Measurements from ENCODE around the gene LHX5.

The LHX5 gene

DNA sequence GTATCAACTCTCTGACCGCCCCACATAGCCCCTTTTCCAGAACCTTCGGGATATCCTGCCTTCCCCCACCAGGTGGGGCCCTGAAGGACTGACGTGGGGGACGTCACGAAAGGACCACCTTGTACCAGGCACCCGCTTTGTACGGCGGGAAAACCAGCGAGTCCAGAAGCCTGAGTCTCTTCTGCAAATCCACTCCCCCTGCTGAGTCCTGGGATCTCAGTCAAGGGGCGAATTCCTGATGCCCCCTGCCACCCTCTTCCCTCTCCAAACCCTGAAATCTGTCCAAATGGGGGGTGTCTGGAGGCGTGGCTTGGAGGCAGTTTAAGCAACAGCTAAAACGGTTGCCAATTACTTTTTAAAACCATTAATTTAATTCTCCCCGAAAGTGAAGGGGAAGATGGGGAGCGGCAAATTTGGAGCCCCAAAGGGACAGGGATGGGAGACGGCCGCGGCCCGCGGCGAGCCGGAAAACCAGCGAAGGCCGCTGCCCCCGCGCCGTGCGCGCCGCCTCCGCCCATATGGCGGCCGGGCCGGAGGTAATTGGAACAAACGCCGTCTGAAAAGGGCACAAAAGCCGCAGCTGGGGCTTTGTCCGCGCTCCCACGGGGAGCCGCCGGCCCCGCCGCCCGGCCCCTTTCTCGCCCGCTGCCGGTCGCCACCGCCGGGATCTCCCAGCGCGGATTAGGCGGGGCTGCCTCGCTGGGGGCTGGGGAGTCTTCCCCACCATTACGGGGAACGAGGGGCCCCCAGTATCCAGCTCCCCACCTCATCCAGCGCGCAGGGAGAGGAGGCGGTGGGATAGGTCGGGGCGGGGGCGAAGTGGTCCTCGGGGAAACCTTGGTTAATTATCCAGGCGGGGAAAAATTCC lies 6.6 kb downstream of the LHX5 start:
- no peak for DNase-seq

DNA sequence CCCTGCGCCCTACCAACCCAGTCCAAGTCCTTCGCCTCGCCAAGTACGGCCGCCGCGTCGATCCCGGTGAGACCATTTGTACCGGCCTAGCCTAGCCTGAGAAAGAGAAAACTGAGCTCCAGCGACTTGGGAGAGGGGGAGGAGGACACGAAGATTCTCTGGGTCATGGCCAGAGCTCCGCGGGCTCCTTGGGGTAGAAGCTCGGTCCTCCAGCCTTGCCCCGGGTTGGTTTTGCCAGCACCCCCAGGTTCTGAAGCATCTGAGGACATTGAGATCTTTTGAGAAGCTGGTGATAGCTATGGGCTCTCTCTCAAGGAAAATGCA lies 7.3 kb downstream of the LHX5 start:
- no peak for DNase-seq

DNA sequence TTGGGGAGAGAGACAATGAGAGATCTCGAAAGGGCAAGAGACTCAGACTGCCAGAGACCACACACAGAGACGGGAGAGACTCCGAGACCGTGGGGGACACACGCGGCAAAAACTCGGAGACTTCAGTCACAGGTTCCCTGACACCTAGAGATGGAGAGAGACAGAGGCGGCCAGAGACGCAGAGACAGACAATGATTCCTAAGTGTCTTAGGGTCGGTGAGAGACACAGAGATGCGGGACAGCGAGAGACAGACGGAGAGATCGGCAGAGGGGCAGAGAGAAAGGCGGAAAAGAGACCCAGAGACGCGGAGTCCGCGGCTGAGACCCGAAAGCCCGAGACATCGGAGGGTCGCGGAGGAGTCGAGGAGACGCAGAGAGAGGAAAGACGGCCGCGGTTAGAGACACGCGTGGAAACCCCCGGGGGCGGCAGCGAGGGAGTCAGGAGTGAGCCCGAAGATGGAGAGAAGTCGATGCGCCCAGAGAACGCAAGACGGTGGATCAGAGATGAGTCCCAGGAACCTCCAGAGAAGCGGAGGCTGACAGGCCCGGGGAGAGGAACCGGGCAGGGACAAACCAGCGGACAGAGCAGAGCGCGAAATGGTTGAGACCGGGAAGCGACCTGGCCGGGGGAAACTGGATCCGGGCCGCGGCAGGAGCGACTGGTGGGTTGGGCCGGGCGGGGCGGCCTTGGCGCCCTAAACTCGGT lies 7.8 kb downstream of the LHX5 start:
- no peak for DNase-seq

DNA sequence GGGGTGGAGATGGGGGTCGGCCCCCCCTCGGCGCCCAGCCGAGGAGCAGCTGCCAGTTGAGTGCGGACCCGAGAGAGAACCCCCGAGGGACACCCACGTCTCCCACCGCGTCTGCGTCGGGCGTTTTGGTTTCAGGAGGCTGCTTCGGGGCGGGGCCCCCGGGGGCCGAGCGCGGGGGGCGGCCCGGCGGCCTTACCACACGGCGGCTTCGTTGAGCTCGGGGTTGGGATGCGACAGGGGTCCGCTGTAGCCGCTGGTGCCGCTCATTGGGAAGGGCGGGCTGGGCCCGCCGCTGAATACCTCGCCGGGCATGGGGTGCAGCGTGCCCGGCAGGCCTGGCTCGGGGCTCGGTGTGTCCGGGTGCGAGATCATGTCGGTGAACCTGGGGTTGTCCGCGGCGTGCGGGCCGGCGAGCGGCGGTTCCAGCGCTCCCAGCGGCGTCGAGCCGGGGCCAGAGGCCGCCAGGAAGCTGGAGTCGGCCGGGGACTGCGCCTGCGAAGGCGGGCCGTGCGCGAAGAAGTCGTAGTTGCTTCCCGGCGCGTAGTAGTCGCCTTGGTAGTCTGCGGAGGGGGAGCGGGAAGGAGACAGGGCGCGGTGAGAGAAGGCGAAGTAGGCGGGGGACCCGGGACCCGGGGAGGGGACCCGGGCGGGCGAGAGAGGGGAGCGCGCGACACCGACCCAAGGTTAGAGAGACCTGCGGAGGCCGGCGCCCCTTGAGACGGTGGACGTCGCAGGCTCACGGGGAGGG lies 8.5 kb downstream of the LHX5 start:
- no peak for DNase-seq

DNA sequence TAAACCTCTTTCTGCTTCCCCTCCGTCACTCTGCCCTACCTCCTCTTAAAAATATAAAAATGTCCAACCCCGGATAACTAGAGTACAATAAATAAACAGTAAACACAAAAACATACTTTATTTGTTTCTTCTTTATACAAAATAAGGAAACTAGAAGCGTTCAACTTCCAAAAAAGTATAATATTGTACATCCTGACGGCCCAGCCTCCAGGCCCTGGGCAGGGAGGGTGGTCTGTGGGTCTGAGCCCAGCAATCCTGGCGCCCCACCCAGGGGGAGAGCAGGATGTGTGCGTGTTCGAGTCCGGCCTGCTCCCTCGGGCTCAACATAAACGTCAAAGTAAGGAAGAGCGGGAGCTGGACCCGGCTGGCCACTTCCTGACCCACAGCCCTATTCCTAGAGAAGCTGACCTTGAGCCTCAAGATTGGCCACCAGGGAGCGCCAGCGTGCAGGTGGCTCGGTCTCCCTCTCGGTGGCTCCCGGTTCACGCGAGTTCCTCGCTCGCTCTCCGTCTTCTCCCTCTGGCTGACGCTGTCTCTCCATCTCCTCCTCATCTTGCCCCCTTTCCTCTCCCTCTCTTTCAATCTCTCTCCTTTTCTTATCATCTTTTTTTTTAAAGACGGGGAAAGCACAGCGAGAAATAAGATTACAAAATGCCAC lies 9.4 kb downstream of the LHX5 start:
- DNase-seq, result peak; percentile 54

DNA sequence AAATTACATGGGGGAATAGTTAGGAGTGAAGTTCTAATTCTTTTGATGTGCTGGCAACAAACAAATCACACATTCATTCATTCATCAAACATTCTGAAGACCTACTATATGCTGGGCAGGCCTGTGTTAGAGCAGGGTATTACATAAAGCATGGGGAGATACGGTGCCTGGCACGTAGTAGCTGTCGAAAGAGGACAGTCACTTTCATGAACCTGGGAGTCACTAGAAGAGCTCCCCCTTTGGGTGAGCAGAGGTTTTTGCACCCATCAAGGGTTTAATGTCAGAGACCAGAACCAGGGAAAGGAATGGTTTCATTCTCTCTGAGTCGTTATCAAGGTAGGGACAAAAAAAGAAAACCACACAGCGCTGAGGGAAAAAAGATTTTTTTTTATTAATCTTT lies 10.0 kb downstream of the LHX5 start:
- peak; percentile 4 for DNase-seq

DNA sequence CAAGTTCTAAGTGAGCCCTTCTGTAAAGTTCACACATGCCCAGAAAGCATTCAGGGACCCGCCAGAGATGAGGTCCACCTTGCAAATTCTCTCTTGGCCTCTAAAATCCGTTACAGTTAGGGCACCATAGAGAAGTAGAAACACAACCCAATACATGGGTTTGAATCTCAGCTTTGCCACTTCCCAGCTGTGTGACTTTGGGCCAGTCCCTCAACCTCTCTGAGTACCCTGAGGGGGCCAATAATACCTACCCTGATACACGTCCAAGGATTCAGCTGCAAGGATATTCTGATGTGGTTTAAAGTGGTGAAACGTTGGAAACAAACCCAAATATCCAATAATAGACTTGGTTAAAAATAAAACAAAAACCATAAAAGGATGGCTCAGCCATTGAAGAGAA lies 11.7 kb downstream of the LHX5 start:
- no peak for DNase-seq

DNA sequence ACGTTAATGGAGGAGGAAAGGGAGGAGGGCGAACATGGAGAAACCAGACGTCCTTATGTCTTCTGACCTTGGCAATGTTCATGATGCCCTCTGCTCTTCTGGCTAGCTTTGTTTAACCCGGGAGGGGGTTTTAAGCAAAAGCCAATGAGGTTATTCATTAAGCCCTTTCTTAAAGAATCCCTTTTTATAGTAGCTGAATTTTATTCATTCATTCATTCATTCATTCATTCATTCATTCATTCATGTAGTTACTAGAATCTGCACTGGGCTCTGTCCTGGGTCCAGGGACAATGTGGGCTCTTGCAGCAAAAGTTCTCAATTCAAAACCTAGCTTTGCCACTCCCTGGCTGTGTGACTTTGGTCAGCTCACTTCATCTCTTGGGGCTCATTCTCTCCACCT lies 14.0 kb downstream of the LHX5 start:
- no peak for DNase-seq

DNA sequence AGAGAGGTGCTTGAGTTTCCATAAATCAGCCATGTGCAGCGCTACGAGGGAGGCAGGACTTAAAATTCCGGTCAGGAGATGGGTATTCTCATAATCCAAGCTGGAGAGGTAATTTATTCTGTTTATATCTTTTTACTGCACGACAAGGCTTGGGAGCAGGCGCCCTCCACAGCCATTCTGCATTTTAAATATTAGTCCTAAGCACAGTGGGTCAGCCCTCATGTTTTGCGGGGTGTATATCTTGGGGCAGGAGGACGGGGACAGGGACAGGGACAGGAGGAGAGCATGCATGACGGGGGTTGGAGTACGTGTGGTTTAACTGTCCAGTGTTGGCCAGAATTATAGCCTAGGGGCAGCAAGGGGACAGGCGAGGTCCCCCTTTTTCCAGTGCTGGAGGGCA lies 14.5 kb downstream of the LHX5 start:
- no peak for DNase-seq

DNA sequence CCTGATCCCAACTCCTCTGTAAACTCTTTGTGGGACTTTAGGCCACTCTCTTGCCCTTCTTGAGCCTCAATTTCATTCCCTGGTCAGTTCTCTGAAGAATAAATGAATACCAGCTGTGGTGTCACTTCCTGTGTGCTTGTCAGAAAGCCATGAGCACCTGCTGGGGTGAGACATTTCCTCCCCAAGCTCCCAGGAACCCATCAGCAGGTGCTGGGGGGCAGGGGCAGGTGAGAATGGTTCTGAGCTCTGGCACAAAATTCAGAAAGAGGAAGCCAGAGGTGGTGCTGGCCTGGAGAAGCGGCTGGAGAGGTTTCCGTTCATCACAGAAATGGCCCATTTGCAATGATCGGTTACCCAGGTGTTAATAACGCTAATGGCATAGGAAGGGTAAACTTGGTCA lies 14.9 kb downstream of the LHX5 start:
- DNase-seq, result no peak

DNA sequence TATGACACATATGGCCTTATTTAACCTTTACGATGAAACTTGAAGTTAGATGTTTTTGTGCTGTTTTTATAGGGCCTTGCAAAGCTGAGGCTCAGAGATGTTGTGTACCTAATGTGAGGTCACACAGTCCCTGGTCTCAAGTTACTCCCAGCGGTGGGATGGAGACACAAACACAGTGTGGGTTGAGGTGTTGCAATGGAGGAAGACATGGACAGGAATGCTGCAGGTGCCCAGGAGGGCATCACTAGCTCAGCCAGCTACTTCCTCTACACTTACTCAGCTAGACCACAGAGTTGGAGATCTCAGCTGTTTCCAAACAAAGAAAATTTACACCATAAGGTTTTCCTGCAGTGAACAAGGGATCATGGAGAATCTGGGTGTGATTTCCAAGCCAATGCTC lies 15.5 kb downstream of the LHX5 start:
- DNase-seq, result no peak

DNA sequence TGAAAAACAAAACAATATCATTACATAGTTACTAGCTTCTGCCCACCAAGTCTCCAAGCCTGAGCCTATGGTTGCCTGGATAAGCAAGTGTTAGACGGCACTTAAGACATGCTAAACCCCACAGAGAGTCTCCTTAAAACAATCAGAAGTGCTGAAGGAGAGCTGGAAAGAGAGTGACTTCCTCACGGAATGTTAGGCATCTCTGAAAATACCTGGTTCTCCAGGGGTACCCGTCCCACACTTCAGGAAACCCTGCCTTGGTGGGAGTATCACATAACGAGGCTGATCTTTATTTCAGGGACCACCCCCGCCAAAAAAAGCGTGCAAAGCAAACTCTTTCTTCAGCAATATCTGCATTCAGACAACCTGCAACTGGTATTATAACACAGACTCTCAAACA lies 18.3 kb downstream of the LHX5 start:
- DNase-seq, result no peak

DNA sequence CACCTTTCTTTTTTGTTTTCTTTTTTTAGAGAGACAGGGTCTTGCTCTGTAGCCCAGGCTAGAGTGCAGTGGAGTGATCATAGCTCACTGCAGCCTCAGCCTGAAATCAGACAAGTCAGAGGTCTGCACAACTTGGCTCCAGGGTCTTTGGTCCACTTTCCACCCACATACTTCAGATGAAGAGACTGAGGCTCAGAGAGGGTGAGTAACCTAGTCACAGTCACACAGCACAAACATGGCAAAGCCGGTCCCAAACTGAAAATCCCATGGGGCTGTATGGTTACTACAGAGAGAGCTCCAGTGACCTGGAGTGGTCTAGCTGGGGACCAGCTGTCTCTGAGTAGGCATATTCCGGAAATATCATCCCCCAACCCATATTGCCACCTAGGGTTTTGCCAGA lies 19.2 kb downstream of the LHX5 start:
- no peak for DNase-seq

DNA sequence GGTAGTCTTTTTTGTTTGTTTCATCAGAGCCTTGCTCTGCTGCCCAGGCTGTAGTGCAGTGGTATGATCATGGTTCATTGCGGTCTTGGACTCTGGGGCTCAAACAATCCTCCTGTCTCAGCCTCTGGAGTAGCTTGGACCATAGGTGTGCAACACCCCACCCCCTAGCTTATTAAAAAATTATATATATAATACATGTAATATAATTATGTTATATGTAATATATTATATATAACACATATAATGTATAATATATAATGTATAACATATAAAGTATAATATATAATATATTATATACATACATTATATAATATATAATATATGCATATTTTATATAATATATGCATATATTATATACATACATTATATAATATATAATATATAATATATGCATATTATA lies 21.8 kb downstream of the LHX5 start:
- DNase-seq, result no peak

DNA sequence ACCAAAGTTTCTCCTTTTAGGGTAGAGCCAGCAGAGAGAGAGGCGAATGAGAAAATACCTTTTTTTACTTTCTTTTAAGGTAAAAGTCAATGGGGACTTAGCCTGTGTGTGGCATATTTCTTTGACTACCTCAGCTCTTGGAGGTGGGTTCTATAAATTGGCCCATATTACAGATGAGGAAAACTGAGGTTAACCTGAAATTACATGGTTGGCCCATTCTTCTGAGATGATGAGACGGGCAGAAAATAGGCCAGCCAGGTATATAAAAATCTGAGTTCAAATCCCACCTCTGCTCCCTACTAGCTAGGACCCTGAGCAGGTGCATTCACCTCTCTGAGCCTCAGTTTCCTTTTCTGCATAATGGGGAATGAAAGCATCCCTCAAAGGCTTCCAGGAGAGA lies 22.4 kb downstream of the LHX5 start:
- DNase-seq, result no peak

DNA sequence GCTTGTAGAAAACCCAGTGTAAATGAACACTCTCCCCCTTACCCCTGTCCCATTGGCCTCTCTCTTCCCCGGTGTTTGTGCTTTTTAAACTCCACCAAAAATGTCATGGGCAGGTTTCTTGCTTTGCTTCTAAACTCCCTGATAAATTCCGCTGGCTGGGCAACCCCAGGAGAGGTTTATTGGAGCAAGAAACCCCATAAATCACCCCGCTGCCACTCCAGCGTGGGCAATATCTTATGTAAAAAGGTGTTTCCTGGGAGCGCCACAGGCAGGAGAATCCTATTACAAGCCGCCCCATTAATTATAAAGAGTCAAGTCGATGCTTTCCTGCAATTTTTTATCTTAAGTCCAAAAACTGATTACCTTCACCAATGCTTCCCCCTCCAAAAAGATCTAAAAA lies 22.8 kb downstream of the LHX5 start:
- DNase-seq, result no peak

DNA sequence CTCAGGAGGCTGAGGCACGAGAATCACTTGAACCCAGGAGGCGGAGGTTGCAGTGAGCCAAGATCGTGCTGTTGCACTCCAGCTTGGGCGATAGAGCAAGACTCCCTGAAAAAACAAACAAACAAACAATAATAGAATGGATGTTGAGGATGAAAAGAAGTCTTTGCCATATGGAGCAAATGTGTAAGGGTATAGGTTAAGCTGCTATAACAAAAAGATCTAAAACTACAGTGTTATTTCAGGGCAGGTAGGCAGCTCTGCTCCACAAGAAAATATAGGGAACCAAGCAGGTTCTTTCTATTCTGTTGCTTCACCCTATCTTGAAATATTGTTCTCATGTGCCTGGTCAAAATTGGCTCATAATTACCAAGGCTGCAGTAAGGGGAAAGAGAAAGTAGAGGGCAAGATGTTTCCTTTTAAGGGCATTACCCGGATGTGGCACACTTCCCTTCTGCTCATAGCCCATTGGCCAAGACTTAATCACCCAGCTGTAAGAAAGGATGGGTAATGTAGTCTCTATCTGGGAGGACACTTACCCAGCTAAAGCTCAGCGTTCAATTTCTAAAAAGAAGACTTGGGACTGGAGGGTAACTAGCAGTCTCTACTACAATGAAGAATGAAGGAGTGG lies 26.0 kb downstream of the LHX5 start:
- DNase-seq, result no peak

DNA sequence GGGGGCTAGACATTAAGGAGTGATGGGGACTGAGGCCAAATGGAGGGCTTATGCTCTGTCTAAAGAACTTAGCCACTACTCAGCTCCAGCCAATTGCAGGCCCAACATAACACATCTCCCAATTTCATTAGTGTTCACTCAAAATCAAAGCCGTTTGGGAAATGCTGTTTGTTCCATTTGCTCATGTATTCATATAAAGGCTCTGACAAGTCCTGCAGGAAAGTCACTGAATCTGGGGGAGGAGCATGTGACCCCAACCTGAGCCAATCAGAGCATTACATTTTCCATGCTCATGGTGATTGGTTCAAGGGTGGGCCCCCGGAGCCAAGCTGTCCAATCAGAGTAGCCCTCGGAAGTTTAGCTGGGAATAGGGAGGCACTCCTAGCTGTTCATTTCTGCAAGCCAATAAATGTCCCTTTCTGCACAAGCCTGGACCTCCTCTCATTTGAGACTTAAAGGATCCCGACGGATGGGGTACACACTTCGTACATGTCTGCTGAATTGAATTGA lies 28.6 kb downstream of the LHX5 start:
- no peak for DNase-seq

DNA sequence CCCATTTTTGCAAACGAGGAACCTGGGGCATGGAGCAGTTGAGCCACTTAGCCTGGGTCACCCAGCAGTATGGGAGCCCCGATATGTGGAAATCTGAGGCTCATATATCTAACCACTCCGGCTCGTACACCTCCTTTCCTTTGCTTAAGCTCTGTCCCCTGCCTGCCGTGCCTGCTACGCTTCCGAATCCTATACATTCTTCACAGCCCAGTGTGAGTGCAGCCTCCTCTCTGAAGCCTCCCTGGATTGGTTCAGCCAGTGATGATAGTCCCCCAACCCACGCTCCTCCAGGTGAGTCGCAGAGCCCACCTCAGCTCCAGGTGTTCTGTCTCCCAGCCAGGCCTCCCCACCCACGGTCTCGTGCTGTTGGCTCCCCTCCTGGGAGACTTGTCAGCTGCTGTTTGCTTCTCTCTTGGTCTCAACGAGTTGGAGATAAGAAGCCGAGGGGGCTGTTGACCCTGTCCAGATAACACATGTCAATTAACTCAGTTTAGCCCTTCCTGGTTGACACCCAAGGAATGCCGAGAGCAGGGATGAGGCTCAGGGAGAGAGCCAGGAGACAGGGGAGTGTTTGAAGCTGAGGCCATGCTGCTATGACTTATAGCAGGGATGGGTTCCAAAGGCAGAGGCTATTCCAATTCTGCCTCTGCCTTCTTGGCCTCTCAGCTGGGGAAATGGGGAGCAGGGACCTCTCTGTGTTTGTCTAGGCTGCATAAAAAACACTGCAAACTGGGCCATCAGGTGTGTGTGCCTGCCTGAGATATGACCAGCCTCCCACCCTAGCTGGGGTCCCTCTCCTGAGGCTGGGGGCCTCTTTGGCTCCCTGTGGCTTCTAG lies 30.5 kb downstream of the LHX5 start:
- DNase-seq, result no peak

DNA sequence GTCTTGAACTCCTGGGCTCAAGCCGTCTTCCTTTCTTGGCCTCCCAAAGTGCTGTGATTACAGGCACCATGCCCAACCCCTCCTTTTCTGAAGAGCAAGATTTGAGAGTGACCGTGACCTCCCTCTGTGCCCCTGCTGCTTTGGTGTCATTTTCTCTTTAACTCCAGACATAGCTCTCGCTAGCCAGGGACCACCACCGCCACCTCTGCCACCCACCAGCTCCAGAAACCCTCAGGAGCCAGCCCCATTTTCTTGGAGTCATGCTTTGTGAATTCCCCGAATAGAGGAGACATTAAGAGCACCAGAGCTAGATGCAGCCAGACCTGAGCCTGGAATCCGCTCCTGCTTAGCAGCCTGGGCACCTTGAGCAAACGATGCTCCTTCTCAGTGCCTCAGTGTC lies 31.3 kb downstream of the LHX5 start:
- no peak for DNase-seq

DNA sequence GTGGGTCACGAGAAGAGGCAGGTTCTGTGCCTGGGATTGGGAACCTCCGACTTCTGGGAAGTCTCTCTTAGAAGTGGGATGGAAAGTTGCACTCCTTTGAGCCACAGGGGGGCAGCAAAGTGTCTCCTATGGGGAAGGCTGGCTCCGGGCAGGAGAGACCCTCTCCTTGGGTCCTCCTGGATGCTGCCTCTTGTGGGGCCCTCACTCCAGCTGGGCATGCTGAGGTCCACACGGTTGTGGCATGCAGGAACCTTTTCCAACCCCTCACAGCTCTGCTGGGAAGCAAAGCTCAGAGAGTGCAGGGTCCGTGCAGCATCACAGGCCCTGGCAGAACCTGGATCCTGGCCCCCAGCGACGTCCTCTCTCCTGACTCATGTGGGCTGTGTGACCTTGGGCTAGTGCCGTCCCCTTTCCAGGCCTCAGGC lies 32.1 kb downstream of the LHX5 start:
- peak; percentile 19 for DNase-seq

DNA sequence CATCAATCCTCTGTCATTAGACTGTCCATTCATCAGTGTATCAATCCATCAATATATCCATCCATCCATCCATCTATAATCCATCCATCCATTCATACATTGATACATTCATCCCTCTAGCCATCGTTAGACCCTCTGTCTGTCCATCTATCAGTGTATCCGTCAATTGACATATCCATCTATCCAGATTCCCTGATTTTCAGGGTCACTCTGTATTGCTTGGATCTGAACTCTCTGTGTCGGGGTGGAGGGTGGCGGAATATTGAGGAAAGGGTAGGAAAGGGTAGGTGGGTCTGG lies 32.4 kb downstream of the LHX5 start:
- DNase-seq, result no peak
